ENCODE measurements around the gene ST7L.
"Not testable (repeated sequence)": the region's sequence is repeated elsewhere in the genome, so short reads cannot be mapped to it uniquely, and the experiment has no call there.

Gene ST7L, protein sequence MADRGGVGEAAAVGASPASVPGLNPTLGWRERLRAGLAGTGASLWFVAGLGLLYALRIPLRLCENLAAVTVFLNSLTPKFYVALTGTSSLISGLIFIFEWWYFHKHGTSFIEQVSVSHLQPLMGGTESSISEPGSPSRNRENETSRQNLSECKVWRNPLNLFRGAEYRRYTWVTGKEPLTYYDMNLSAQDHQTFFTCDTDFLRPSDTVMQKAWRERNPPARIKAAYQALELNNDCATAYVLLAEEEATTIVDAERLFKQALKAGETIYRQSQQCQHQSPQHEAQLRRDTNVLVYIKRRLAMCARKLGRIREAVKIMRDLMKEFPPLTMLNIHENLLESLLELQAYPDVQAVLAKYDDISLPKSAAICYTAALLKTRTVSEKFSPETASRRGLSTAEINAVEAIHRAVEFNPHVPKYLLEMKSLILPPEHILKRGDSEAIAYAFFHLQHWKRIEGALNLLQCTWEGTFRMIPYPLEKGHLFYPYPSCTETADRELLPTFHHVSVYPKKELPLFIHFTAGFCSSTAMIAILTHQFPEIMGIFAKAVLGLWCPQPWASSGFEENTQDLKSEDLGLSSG

DNA sequence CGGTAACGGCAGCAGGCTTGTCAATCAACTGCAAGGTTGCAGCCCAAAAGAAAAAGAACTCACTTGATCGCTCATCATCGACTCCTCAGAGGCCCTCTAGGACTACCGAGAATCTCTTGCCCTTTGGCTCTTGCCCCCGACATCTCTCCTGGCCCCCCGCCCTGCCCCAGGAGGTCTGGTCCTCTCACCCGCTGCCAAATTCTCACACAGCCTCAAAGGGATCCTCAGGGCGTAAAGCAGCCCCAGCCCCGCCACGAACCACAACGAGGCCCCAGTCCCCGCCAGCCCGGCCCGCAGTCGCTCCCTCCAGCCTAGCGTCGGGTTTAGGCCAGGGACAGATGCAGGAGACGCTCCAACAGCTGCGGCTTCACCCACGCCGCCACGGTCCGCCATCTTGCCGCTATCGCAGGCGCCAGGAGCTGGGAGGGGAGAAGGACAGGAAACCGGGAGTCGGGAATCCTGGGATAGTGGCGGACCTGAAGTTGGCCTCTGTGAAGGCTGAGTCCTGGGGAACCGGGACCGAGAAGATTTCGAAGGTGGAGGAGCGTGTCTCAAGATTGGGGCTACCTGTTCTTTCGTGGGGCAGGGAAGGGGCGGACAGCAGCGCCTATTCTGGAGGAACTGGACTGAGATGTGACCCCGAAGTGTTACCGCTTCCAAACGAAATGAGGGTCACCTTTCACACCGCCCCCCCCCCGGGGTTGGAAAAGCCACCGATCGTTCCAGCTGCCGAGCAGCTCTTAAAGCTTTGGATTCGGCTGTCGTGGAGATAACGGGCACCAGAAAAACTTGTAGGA lies at the start of gene ST7L:
TSS of gene ST7L (minus strand) at position 421 of the 797 bp plus-strand sequence. CDS start at position 393, 28 bp downstream.
- peak; percentile 88 for DNase-seq (ENCODE audit: low spot score)

DNA sequence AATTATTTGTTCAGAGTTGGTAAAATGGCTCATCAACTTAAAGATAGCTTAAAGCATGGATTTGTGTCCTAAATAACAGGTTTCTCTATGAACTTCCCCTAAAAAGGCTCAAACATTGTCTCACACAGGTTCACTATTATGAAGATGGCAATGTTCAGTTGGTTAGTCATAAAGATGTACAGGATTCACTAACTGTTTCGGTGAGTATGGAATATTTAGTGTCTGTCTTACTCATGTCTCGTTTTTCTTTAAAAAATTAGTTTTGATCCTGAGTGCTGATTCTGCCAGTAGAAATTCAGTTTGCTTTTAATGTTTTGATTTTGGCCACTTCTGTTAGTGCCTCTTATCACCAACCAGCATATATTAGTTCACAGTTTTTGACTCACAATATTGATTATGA lies 48.0 kb upstream of the ST7L start:
- no peak for DNase-seq (ENCODE audit: low spot score)

DNA sequence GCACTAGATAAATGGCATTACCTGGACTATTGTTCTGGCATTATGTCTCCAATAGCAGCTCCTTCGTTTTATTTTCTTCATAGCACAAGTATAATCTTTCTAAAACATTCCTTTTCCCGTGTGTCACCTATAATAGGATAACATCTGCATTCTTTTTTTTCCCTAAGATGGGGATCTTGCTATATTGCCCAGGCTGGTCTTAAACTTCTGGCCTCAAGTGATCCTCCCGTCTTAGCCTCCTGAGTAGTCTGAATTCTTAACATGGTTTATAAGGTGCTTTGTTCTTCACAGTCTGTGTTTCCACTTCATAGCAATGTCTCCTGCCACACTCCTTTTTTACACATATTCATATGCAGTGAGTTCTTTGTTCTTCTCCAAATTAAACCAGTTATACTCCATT lies 46.9 kb upstream of the ST7L start:
- DNase-seq (ENCODE audit: low spot score), result no peak

DNA sequence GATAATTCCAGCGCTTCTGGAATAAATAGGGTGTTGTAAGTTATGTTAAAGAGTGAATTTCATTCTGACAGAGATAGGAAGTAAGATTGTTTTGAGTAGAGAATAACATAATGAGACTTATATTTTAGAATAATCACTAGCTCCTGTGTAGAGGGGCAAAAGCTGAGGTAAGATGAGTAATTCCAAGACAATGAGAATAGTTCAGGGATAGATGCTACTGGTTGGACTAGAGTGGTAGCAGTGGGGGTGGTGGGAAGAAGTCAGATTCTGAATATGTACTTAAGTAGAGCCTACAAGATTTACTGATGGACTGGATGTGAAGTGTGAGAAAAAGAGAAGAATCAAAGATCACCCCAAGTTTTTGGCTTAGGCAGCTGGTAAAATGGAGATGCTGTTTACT lies 32.3 kb upstream of the ST7L start:
- DNase-seq (ENCODE audit: low spot score), result no peak

DNA sequence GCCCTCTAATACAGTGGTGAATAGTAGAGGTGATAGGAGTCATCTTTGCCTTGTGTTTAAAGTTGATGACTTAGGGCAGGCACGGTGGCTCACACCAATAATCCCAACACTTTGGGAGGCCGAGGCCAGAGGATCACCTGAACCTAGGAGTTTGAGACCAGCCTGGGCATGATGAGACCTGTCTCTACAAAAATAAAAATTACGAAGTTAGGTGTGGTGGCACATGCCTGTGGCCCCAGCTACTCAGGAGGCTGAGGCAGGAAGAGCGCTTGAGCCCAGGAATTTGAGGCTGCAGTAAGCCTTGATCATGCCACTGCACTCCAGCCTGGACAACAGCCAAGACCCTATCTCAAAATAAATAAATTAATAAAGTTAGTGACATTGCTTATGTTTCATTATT lies 27.3 kb upstream of the ST7L start:
- DNase-seq (ENCODE audit: low spot score), result no peak

DNA sequence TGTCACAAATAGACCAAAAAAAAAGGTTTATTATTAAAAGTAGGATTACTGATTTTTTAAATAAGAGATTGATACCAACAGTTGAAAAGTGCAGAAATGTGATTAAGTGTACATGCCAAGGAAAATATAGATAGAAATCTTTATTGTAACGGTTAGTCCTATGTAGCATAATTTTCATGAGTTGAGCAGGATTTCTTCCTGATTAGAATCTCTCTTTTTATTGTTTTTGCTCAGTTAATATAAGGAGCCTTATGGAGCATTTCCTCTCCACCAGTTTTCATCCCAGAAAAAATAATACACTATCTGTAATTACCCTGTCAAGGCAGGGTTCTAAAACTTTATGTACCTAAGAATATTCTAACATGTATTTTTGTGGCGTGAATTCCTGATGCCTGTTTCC lies 24.1 kb upstream of the ST7L start:
- no peak for DNase-seq (ENCODE audit: low spot score)

DNA sequence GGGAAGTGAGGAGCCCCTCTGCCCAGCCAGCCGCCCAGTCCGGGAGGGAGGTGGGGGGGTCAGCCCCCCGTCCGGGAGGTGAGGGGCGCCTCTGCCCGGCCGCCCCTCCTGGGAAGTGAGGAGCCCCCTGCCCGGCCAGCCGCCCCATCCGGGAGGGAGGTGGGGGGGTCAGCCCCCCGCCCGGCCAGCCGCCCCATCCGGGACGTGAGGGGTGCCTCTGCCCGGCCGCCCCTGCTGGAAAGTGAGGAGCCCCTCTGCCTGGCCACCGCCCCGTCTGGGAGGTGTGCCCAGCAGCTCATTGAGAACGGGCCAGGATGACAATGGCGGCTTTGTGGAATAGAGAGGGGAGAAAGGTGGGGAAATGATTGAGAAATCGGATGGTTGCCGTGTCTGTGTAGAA lies 21.5 kb upstream of the ST7L start:
- not testable (repeated sequence) for DNase-seq (ENCODE audit: low spot score)

DNA sequence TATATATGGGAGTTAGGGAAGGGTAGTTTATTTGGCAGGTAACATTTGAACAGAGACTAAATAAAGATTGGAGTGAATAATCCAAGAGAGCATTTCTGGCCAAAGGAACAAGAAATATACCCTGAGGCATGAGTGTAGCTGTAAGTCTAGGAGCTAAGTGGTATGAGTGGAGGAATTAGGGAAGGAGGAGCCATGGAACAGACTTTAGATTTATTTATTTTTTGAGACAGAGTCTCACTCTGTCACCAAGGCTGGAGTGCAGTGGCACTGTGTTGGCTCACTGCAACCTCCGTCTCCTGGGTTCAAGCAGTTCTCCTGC lies 19.1 kb upstream of the ST7L start:
- no peak for DNase-seq (ENCODE audit: low spot score)

DNA sequence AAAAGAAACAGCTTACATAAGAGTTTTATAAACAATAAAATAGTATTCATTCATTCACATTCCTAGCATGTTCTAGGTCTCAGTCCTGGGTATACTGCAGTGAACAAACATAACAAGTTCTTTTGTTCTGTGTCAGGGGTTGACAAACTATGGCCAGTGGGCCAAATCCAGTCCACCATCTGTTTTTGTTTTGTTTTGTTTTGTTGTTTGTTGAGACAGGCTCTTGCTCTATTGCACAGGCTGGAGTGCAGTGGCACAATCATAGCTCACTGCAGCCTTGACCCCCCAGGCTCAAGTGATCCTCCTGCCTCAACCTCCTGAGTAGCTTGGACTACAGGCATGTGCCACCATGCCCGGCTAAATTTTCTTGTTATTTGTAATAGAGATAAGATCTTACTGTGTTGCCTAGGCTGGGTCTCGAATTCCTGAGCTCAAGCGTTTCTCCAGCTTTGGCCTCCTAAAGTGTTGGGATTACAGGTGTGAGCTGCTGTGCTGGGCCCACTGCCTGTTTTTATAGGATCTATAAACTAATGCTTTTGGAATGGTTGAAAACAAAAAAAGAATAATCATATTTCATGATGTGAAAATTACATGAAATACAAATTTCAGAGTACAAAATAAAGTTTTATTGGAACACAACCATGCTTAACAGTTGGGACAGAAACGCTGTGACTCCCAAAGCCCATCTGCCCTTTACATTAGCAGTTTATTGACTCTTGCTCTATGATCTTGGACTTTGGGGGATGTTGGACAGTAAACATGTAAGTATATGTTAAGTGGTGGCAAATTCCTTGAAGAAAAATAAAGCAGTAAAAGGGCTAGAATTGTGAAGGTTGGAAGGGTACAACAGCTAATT lies 18.5 kb upstream of the ST7L start:
- peak; percentile 68 for DNase-seq (ENCODE audit: low spot score)

DNA sequence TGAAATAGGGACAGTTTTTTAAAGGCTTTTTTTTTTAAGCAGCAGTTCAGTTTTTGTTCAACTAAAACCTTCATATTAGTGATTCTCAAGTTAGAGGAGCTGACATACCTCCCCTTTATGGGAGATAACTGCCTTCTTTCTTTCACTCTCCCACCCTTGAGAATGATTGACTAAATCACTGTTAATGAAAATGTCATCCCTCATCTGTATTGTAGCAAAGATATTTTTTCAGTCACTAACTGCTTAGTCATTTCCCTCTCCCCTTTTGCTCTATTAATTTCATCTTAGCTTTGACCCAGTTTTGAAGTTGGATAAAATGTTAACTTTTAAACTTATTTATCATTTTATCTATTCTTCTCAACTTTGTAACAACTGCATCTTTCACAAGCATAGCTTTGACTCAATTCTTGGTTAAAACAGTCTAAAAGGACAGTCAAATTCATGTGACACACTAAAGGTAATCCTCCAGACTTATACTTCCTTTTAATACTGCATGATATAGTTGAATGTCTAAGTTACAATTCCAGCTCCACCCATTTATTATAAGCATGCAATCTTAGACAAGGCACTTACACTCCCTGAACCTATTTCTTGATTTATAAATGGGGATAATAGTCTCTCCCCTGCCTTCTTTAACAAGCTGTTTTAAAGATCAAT lies 17.8 kb upstream of the ST7L start:
- no peak for DNase-seq (ENCODE audit: low spot score)

DNA sequence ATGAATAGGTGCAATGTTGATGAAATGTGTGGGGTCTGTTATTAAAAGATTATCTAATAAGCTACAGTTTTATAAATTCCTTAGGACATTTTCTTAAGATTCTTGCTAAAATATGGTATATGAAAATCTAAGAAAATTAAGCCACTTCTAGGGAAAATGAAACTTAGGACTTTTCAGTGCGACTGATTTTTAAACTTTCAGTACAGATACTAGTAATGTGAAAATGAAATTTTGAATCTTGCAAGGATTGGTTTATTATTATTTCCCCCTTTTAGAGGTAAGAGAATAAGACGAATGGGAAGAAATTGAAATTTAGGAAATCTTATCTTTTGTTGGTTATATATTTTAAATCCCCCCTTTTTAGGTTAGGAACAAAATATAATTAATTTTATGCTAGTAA lies 17.1 kb upstream of the ST7L start:
- DNase-seq (ENCODE audit: low spot score), result no peak

DNA sequence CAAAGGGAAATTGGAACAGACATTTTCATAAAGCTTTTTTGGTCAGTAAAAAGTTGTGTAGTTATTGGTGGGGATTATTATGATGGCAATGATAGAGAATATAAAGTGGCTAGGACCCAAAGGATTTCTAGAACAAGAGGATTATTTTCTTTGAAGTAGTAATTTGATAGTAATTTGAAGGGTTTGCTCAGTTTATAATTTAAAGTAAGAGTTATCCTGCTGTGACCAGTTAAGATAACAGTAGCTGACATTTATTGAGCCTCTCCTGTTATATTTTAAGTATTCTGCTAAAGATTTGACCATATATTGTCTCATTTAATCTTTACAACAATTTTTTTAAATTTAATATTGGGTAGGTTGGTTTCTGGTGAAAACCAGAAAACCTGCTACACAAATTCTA lies 15.4 kb upstream of the ST7L start:
- DNase-seq (ENCODE audit: low spot score), result no peak

DNA sequence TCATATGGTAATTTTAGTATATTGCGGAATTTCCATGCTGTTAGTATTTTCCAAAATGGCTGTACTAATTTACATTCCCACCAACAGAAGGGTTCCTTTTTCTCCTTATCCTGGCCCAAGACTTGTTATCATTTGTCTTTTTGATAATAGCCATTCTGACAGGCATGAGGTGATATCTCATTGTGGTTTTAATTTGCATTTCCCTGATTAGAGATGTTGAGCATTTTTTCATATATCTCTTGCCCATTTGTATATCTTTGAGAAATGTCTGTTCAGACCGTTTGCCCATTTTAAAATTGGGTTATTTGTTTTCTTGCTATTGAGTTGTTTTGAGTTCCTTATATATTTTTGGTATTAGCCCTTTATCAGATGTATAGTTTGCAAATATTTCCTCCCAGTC lies 14.7 kb upstream of the ST7L start:
- DNase-seq (ENCODE audit: low spot score), result no peak

DNA sequence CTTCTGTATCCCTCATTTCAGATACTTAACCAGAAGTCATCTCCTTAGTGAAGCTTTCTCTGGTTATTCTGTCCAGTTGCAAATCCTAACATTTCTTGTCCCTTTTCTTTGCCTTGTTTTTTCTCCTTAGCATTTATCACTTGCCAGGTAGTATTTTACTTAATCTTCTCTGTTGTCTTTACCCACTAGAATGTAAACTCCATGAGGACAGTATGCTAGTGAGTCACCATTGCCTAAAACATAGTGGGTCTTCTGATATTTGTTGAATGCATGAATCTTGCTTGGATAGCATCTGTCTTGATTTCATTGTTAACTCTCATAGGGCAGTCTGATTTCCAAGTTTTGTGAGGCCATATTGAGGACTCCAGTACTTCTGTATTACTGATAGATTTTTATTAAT lies 10.3 kb upstream of the ST7L start:
- no peak for DNase-seq (ENCODE audit: low spot score)

DNA sequence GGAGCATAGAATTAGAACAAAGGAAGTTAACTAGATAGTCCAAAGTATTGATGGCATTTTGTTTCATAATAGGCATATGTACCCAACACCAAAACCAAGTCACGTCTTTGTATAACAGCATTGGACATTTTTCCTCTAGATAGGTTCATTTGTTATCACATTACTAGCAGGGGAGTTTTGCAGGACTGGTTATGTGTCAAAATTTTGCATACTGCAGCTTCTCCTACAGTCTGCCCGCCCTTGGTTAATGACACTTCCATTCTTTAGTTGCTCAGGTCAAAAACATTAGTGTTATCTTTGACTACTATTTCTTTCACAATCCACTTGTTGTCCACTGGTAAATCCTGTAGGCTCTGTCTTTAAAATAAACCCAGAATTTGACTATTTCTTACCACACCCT lies 9.6 kb upstream of the ST7L start:
- no peak for DNase-seq (ENCODE audit: low spot score)

DNA sequence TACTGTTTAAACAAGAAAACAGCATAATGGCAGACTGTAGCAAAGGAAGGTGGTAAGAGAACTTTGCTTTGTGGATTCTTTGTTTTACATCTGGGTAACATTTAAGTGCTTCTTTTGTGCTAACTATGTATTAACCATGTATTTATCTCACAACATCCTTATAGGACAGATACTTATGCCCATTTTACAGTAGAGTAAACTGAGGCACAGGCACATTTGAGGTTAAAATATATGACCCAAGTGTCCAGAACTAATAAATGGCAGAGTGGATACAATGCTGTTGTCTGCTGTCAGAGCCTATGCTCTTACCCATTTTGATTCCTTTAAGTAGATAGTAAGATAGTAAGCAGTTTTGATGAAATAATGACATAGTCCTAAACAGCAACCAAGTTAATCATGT lies 7.9 kb upstream of the ST7L start:
- no peak for DNase-seq (ENCODE audit: low spot score)

DNA sequence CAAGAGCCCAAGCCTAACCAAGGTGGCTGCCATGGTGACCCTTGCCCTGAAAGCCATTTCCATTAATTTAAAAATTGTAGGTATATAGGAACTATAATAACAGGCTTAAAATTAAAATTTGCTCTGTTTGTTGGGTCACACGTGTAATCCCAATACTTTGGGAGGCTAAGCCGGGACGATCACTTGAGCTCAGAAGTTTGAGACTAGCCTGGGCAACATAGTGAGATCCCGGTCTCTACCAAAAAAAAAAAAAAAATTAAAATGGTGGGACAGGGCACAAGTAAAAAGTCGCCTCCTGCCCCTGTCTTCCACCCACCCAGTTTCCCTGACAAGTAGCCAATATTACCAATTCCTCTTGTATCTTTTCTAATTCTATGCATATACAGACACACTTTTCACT lies 7.3 kb upstream of the ST7L start:
- no peak for DNase-seq (ENCODE audit: low spot score)

DNA sequence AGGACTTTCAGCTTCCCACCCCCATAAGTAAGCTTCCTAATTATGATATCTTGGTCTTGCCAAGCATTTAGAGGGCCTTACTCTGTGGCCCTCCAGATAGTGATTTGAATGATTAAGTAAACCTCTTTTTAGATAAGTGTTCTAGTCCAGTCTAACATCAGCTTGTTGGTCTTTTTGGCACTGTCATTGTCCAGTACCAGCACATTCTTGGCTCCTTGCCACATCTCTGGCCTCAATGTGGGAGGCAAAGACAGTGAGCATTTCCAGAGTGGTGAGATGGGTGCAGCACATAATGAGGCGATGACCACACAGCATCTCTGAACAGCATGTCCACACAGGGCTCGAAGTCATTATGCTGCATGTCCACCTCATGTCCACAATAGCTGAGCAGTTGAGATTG lies 6.8 kb upstream of the ST7L start:
- DNase-seq (ENCODE audit: low spot score), result peak; percentile 27

DNA sequence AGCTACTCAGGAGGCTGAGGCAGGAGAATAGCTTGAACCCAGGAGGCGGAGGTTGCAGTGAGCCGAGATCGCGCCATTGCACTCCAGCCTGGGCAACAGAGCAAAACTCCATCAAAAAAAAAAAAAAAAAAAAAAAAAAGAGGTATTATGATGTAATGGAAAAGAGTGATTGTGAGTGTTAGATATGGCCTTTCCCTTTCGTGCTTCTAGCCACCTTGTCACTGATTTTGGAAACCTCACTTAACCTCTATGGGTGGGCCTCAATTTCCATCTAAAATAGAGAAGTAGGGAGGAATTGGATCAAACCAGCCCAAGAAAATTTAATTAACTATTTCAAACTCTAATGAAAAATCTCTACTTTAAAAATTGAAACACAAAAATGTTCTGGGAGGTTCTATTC lies 5.6 kb upstream of the ST7L start:
- DNase-seq (ENCODE audit: low spot score), result not testable (repeated sequence)

DNA sequence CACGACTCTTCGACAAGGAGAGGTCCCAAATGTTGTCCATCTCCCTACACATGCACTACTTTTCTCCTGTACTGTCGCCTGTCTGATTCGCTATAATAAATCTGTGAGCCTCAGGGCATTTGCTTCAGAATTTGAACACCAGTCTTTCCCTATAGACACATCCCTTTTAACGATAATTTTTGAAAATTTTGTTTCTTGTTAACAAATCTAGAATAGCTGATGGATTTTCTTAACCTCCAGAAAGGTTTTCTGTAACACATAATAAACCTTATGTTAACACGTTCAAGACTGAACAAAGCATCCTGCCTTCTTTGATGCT lies 1.4 kb upstream of the ST7L start:
- DNase-seq (ENCODE audit: low spot score), result no peak

DNA sequence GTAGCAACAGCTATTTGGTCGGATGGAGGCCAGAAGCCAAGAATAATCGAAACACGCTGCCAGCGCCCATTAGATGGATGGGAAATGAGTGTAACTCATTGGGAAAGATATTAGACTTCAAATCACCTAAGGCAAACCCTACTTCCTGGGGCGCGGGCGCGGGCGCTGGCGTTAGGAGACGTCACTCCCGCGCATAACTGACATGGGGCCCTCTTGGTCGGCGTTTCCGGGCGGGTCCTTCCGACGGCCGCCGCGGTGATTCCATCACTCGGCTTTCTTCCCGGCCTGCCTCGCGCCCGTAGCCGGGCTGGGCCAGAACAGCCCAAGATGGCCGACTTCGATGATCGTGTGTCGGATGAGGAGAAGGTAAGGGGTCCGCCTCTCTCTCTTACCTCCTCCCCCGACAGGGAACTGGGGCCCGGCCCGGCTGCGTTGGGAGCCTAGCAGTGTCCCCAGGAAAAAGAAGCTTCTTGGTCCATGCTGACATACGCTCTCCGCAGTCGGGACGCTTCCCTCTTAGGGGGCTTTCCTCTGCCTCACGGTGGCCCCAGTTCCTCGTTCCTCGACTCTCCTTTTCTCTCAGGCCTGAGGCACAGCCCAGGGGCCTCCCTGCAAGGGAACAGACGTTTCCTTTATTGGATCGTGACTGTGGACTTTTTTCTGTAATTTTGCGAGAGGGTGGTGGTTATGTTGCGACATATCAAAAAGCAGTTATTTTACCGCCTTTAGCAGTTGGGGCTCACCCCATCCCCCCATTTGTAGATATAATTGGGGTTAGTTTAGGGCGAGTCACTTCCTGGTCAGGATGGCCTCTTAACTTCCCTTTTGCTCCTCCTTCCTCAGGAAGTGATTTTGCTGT lies 806 bp upstream of the ST7L start, which contains the start of gene CAPZA1:
TSS of gene CAPZA1 (plus strand) at position 315 of the 859 bp plus-strand sequence. CDS start at position 328, 13 bp downstream.
- peak; percentile 93 for DNase-seq (ENCODE audit: low spot score)
